Measurements from ENCODE around the gene PSMD1. TPM values are rescaled to one million over a fixed set of nuclear protein-coding genes. Genes with fewer than 3 reads are reported as not detected.

The PSMD1 gene
- total and polyA plus RNA-seq, 2 experiments from 2014 or later, result 148 to 177 TPM

- no peak for TF ChIP-seq ZNF462 (CRISPR knock-in tag; IDR thresholded peaks at IDR 0.05)
Observed at GRCh38 chr2:231039294-231039664, 17.4 kb upstream of the PSMD1 start (continued).

- ATAC-seq, result no peak
- H3K4me3 Mint-ChIP-seq, result no peak overlapping the region; the same call in 2 of the 3 replicates
- no peak overlapping the region for H3K4me2 ChIP-seq
- H3K27ac Mint-ChIP-seq, result no peak overlapping the region
- no peaks in the 10 kb centered on the region; the same call in 2 of the 3 replicates for H3K36me3 Mint-ChIP-seq (ENCODE audit: low read depth)
- no peaks in the 10 kb centered on the region for H3K9me3 Mint-ChIP-seq
- H3K27me3 Mint-ChIP-seq (ENCODE audit: insufficient read depth, low read depth, poor library complexity), result peaks cover 34% of the 10 kb centered on the region
- no peaks in the 10 kb centered on the region for H3K9me2 ChIP-seq (ENCODE audit: insufficient read depth)
- H3K79me2 ChIP-seq (replicated peaks; ENCODE audit: insufficient read depth), result no peaks in the 10 kb centered on the region
- H3K27ac ChIP-seq (ENCODE audit: low read depth), result no peak overlapping the region
- no peaks in the 10 kb centered on the region for H4K20me1 ChIP-seq (replicated peaks; ENCODE audit: insufficient read depth)
- H3K4me1 Mint-ChIP-seq, result peaks cover 6% of the 10 kb centered on the region
- no peaks in the 10 kb centered on the region for H3K4me1 ChIP-seq (ENCODE audit: insufficient read depth)
- peaks cover 57% of the 10 kb centered on the region for H3K27me3 ChIP-seq (ENCODE audit: insufficient read depth)
- no peak for DNase-seq (ENCODE audit: low spot score)
- H3K36me3 ChIP-seq (ENCODE audit: insufficient read depth), result no peaks in the 10 kb centered on the region
- H3K4me3 ChIP-seq, result no peak overlapping the region
- H3F3A ChIP-seq (replicated peaks; ENCODE audit: low read depth), result 0 out of 2 replicates have a peak, but pooled peaks cover 3% of the 10 kb centered on the region
- no peak overlapping the region for H2AFZ ChIP-seq
- TF ChIP-seq ZNF114 (CRISPR knock-in tag; IDR thresholded peaks at IDR 0.05) (no peak), CTCF (conservative IDR thresholded peaks at IDR 0.05; ENCODE audit: low read depth in 2 of 2) (no peak), POLR2AphosphoS5 (IDR thresholded peaks at IDR 0.05; ENCODE audit: low read depth) (no peak), REST (IDR thresholded peaks at IDR 0.05; ENCODE audit: unreplicated experiment) (no peak), STAT1 (IDR thresholded peaks at IDR 0.05; ENCODE audit: unreplicated experiment) (no peak), ZNF331 (CRISPR knock-in tag; IDR thresholded peaks at IDR 0.05; ENCODE audit: low read depth) (no peak), CREB1 (CRISPR knock-in tag; IDR thresholded peaks at IDR 0.05; ENCODE audit: low read depth) (no peak), ETS1 (IDR thresholded peaks at IDR 0.05) (no peak), NANOG (IDR thresholded peaks at IDR 0.05; ENCODE audit: borderline replicate concordance) (no peak), EZH2phosphoT487 (IDR thresholded peaks at IDR 0.05; ENCODE audit: unreplicated experiment) (no peak)
Observed at GRCh38 chr2:231039821-231040364, 16.8 kb upstream of the PSMD1 start.

All from GM23338 (cell line).